Choroid plexus epithelial cell (primary cell): ENCODE data around the gene LCLAT1.
"Not testable (repeated sequence)": the region's sequence is repeated elsewhere in the genome, so short reads cannot be mapped to it uniquely, and the experiment has no call there.

Experiments
- DNase-seq: peaks from one replicate; pipeline ENCODE4 v3.0.0-alpha.2; 2010; ENCODE audit warnings: low read depth
- H3K4me3 ChIP-seq: 2 replicates; pipeline ENCODE4 v1.5.1; 2011; ENCODE audit warnings: low read depth, mild to moderate bottlenecking, control low read depth, low read length, moderate library complexity
- TF ChIP-seq, protein P1 (sequence below): conservative IDR thresholded peaks from 2 replicates; pipeline ENCODE4 v1.5.1; 2011; ENCODE audit warnings: low read depth, mild to moderate bottlenecking, control low read depth, inconsistent platforms, low read length, moderate library complexity

Gene LCLAT1

DNA sequence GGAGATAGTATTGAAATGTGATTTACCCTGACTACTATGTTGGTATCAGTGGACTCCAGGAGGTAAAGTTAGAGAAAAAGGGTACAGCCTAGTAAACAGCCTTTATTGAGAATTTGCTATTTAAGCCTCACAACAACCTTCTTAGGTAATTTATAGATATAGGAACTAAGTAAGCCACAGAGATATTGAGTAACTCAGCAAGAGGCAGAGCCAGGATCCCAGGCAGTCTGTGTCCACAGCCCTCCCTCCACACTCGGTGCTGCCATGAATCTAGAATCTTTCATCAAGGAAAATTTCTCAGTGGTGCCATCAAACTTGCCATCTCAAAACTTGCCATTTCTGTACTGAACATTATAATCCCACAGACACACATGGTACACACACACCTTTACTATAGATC, 189.3 kb downstream of the LCLAT1 start:
- no peak for DNase-seq
- TF ChIP-seq, protein P1, sequence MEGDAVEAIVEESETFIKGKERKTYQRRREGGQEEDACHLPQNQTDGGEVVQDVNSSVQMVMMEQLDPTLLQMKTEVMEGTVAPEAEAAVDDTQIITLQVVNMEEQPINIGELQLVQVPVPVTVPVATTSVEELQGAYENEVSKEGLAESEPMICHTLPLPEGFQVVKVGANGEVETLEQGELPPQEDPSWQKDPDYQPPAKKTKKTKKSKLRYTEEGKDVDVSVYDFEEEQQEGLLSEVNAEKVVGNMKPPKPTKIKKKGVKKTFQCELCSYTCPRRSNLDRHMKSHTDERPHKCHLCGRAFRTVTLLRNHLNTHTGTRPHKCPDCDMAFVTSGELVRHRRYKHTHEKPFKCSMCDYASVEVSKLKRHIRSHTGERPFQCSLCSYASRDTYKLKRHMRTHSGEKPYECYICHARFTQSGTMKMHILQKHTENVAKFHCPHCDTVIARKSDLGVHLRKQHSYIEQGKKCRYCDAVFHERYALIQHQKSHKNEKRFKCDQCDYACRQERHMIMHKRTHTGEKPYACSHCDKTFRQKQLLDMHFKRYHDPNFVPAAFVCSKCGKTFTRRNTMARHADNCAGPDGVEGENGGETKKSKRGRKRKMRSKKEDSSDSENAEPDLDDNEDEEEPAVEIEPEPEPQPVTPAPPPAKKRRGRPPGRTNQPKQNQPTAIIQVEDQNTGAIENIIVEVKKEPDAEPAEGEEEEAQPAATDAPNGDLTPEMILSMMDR = no peak
- H3K4me3 ChIP-seq = no peak overlapping the region

DNA sequence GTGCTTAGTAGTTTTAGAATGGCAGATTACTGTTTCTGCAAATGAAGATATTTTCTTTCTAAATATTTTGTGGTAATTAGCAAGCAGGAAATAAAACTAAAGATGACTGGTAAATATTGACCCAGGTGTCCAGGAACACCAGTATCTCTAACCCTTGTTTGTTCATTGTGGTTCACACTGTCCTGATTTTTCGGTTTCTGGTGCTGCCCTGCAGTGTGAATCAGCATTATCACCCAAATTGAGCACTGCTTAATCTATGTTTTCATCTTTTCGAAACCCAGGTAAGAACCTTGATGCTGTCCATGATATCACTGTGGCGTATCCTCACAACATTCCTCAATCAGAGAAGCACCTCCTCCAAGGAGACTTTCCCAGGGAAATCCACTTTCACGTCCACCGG, 192.8 kb downstream of the LCLAT1 start:
- no peak overlapping the region for H3K4me3 ChIP-seq
- TF ChIP-seq, protein P1 = no peak
- no peak for DNase-seq

DNA sequence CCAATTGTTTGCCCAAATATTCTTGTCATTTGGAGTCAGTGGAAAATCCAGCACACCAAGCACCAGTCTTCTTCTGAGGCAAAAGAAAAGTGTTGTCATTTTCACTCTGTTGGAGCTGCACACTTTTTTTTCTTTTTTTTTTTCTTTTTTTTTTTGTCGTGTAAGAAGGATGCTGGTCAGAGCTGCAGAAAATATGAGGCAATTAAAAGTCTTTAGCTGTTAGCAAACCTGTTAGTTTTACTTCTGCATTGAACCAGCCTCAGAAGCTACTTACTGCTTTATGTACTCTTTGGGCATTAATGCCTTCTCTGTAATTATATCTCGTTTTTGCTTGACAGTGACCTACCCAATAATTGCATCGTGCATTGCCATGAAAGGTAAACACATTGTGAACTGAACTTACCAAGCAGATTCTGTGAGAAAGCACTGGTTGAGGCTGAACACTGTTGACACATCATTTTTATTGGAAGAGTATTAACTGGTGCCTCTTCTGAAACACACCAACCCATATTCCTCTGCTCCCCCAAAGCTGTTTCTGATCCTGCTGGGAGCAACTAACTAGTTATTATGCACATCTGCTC, 194.8 kb downstream of the LCLAT1 start:
- no peak overlapping the region for H3K4me3 ChIP-seq
- no peak for DNase-seq
- TF ChIP-seq, protein P1 = no peak

DNA sequence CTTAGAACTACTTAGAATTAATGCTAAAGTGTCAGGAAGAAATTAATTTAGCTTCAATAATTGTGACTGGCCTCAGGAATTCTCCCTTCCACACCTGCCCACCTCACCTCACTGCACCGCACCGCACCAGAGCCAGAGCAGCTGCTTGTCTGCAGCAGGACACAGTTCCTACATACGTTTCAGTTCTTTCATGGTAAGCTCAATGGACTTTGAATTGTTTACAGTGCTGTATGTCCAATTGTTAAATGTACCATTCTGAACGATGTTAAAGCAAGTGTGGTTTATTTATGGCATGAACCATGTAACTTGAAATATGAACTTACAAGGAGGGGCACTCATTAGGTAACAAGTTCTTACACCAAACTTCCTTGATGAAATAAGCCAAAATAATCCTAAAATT, 196.0 kb downstream of the LCLAT1 start:
- not testable (repeated sequence) for H3K4me3 ChIP-seq, DNase-seq

DNA sequence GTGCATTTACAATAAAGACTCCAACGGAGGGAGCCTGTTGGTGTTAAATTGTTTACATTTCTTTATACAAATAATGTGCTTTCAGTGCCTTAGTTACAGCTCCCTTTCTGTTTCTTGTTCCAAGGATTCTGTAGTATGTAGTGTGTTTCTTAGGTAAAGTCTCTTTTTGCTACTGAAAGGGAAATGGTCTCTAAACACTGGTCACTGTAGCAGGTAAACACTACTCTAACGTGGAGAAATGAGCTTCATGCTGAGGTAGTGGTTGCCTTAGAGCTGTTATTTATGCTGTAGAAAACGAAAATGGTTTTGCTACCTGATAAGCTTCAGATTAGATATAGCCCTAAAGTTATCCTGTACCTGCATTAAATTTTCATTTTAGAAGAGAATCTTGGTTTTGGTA, 196.6 kb downstream of the LCLAT1 start:
- H3K4me3 ChIP-seq = no peak overlapping the region
- TF ChIP-seq, protein P1 = no peak
- DNase-seq = no peak

DNA sequence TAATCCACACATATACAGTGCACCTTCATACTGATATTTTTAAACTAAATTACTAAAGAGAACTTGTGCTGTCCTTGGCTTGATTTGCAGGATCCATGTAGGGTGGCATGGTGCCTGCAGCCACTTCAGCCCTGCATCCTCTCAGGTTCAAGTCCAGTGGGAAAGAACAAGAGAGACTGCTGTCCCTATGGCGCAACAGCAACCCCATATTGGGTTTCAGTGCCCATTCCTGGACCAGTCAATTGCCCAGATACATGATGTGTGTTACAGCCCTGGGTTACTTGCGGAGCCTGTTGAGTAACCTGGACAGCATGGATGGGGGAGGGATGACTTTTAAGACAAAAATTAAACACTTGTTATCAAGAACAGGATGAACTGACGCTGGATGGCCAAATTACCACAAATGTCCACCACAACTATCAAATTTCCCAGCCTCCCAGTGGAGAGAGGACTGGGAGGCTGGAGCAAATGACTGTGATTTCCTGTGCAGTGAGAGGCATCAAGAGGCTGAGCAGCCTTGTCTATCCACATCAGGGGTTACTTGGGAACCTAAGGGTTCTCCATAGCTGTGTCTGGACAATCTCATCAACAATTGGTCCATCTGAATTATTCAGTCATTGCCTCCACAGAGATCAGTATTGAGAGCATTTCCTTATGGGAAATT, 198.2 kb downstream of the LCLAT1 start:
- no peak for DNase-seq
- H3K4me3 ChIP-seq = no peak overlapping the region
- TF ChIP-seq, protein P1 = no peak

DNA sequence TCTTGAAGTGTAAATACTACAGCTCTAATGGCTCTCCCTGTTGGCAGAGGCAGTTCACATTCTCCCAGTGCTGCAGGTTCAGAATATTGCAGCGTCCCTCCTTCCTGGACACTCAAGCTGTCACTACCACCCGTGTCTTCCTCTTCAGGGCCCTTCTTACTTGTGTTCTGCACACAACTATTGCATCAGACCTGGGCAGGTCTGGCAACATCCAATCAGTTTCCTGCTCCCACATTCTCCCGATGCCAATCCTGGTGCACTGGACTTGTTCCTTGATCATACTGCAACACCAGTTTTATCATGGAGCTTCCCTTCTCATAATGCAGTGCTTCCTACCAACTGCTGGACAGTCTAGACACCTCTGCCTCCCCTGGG, 198.7 kb downstream of the LCLAT1 start:
- TF ChIP-seq, protein P1 = no peak
- no peak for DNase-seq
- H3K4me3 ChIP-seq = no peak overlapping the region
